H1 (cell line): Measurements from ENCODE around the gene RTN4. TPM values are rescaled to one million over a fixed set of nuclear protein-coding genes. Genes with fewer than 3 reads are reported as not detected.

ENCODE experiments used
- CBX5 ChIP-seq: fragments of 300-800, 300-1000 bp; sonication (generic); IDR thresholded peaks from 2 replicates; pipeline ENCODE4 v1.7.1; 2016; ENCODE audit warnings: antibody characterized with exemption, low read length, low read depth
- CBX8 ChIP-seq: fragments of 300-800, 300-1000 bp; sonication (generic); IDR thresholded peaks from 2 replicates; pipeline ENCODE4 v1.7.1; 2016; ENCODE audit warnings: low read depth, low read length, borderline replicate concordance
- CHD7 ChIP-seq: fragments of 300-600 bp; sonication (generic); IDR thresholded peaks from 2 replicates; pipeline ENCODE4 v1.7.1; 2012; ENCODE audit warnings: low read length, moderate library complexity, mild to moderate bottlenecking, inconsistent platforms; ENCODE audit not compliant: insufficient replicate concordance
- GABPA ChIP-seq: IDR thresholded peaks from 2 replicates; pipeline ENCODE4 v1.6.1; 2011; ENCODE audit warnings: mild to moderate bottlenecking, low read length, moderate library complexity, borderline replicate concordance; ENCODE audit not compliant: insufficient read depth
- HDAC2 ChIP-seq, 2 experiments: fragments of 300-600 bp in 1 of 2; sonication (generic) in 1 of 2; IDR thresholded peaks; 2 replicates each; pipeline ENCODE4 v1.6.1; 2011 to 2012; ENCODE audit warnings: low read depth in 2 of 2, low read length in 2 of 2, mild to moderate bottlenecking in 2 of 2, moderate library complexity in 2 of 2, borderline replicate concordance in 1 of 2, inconsistent platforms in 1 of 2
- SIRT6 ChIP-seq: IDR thresholded peaks from one replicate; pipeline ENCODE4 v1.7.1; 2012; ENCODE audit warnings: low read length, inconsistent platforms
- TAF7 ChIP-seq: optimal IDR thresholded peaks from 2 replicates; pipeline ENCODE3; 2011; ENCODE audit warnings: low read depth, mild to moderate bottlenecking, inconsistent platforms, low read length, moderate library complexity, borderline replicate concordance
- polyA plus RNA-seq, 7 experiments: library from polyadenylated mRNA; depleted of rRNA in 3 of 7; stranded (reverse) in 5 of 7; unstranded in 2 of 7; fragments of >200 nt in 5 of 7; fragments of 200-250 nt in 2 of 7; gene quantifications; 1 replicate in 5 of 7; 2 replicates in 1 of 7; 4 replicates in 1 of 7; pipeline versions ENCODE4 v1.2.1 to v1.2.3, GENCODE V29; 2011 to 2013; ENCODE audit warnings: missing spikeins in 2 of 7, mixed read lengths in 2 of 7
- total RNA-seq: library from RNA; stranded (reverse); fragmentation: NEBNext Ultra II Directional; extraction: Animal tissue kit (Norgen Biotek cat#: 25700); gene quantifications from 2 replicates; pipeline ENCODE4 v1.2.1, GENCODE V29; 2021
- TF ChIP-seq, protein P1 (sequence below): IDR thresholded peaks from 2 replicates; pipeline ENCODE4 v1.6.1; 2011; ENCODE audit warnings: low read depth, mild to moderate bottlenecking, low read length; ENCODE audit not compliant: insufficient read depth

Gene RTN4
- total and polyA plus RNA-seq, 2 of the 8 experiments (the other 6 are each of a cell fraction or from before 2014, with no cell fraction given), result 179 to 242 TPM

DNA sequence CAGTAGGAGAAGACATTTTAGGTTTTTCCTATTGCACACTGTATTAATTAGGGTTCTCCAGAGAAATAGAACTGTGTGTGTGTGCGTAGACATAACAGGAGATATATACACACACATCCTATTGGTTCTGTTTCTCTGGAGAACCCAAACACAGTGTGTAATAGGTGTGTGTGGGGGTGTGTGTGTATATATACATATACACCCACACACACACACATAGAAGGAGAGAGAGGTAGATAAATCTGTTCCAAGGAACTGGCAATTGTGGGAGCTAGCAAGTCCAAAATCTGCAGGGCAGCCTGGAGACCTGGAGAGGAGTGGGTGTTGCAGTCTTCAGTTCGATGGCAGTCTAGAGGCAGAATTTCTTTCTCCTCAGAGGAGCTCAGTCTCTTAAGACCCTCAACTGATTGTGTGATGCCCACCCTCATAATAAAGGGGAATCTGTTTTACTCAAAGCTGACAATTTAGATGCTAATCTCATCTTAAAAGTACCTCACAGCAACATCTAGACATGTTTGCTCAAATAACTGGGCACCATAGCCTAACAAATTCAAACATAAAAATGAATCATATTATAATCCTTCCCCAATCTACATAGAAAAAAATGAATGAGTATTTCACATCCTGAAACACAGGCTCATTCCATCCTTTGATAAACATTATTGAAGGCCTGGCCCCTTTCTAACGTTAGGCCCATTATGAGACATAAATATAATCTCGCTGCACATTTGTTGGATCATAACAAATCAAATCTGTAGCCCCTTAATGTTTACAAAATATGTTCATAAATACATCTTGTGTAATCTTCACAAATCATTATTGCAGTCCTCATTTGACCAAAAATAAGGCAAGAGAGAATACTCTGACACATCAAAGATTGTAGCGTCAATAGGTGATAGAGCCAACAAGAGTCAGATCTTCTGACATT lies 35.1 kb upstream of the RTN4 start (continued):
- TF ChIP-seq CHD7 (no peak), CBX8 (no peak), CBX5 (no peak), HDAC2 (IDR thresholded peaks at IDR 0.05; ENCODE audit: borderline replicate concordance in 1 of 2, low read depth in 2 of 2, low read length in 2 of 2) (no peak), GABPA (no peak), SIRT6 (no peak), TAF7 (no peak)
- TF ChIP-seq, protein P1, sequence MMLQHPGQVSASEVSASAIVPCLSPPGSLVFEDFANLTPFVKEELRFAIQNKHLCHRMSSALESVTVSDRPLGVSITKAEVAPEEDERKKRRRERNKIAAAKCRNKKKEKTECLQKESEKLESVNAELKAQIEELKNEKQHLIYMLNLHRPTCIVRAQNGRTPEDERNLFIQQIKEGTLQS, result no peak
